ENCODE results near the gene SASH1.

DNA sequence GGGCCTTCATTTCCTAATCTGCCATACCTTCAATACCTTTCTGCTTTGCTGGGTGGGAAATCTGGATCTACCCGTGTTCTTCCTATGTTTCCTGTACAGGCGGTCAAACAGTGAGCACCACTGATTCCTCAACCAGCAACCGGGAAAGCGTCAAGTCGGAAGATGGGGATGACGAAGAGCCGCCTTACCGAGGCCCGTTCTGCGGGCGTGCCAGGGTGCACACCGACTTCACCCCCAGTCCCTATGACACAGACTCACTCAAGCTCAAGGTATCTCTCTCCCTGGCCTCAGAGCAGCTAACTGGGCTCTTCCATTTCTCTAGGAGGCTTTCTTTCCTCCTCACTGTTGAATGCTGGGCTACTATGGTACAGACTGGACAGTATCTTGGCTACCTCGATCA, 190.1 kb downstream of the SASH1 start:
- TF ChIP-seq, protein P1, sequence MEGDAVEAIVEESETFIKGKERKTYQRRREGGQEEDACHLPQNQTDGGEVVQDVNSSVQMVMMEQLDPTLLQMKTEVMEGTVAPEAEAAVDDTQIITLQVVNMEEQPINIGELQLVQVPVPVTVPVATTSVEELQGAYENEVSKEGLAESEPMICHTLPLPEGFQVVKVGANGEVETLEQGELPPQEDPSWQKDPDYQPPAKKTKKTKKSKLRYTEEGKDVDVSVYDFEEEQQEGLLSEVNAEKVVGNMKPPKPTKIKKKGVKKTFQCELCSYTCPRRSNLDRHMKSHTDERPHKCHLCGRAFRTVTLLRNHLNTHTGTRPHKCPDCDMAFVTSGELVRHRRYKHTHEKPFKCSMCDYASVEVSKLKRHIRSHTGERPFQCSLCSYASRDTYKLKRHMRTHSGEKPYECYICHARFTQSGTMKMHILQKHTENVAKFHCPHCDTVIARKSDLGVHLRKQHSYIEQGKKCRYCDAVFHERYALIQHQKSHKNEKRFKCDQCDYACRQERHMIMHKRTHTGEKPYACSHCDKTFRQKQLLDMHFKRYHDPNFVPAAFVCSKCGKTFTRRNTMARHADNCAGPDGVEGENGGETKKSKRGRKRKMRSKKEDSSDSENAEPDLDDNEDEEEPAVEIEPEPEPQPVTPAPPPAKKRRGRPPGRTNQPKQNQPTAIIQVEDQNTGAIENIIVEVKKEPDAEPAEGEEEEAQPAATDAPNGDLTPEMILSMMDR (IDR thresholded peaks at IDR 0.05), result no peak
- TF ChIP-seq POLR2AphosphoS5 (IDR thresholded peaks at IDR 0.05) (no peak), POLR2A (IDR thresholded peaks at IDR 0.05) (no peak)
